DOHH2 (cell line): Measurements from ENCODE around the gene MYBPHL.

Experiments
- CTCF ChIP-seq: fragments of 200-600 bp; sonication (generic); IDR thresholded peaks from one replicate; pipeline ENCODE4 v1.5.1; 2014; ENCODE audit warnings: antibody characterized with exemption, mild to moderate bottlenecking, low read depth, low read length; ENCODE audit not compliant: poor library complexity, severe bottlenecking
- EZH2phosphoT487 ChIP-seq: fragments of 200-600 bp; sonication (generic); IDR thresholded peaks from 2 replicates; pipeline ENCODE4 v1.6.1; 2017; ENCODE audit warnings: borderline replicate concordance, mild to moderate bottlenecking, antibody characterized with exemption, low read length, moderate library complexity, mixed read lengths

- TF ChIP-seq CTCF (peak; percentile 47), EZH2phosphoT487 (no peak)
These were observed 637 bp upstream of the MYBPHL start for GRCh38 chr1:109307274-109308021.
